Progenitor cell of endocrine pancreas (in vitro differentiated cells): ENCODE results near the gene NRP2. TPM values are rescaled to one million over a fixed set of nuclear protein-coding genes. Genes with fewer than 3 reads are reported as not detected.

Experiments used
- DNase-seq: peaks from one replicate; pipeline ENCODE4 v3.0.0; 2021; ENCODE audit warnings: low spot score; ENCODE audit not compliant: unreplicated experiment
- H3K27ac Mint-ChIP-seq: 2 replicates; pipeline ENCODE4 v1.8.0; 2021; ENCODE audit warnings: mild to moderate bottlenecking, moderate library complexity, mixed read lengths
- H3K27me3 Mint-ChIP-seq: 2 replicates; pipeline ENCODE4 v1.8.0; 2021; ENCODE audit warnings: mixed read lengths
- H3K36me3 Mint-ChIP-seq: 2 replicates; pipeline ENCODE4 v1.8.0; 2022; ENCODE audit warnings: mixed read lengths; ENCODE audit not compliant: insufficient read depth
- H3K4me1 Mint-ChIP-seq: 2 replicates; pipeline ENCODE4 v1.8.0; 2021; ENCODE audit warnings: low read depth, mixed read lengths
- H3K4me3 Mint-ChIP-seq: 2 replicates; pipeline ENCODE4 v1.8.0; 2021; ENCODE audit warnings: low read depth, mild to moderate bottlenecking, moderate library complexity, mixed read lengths
- H3K9me3 Mint-ChIP-seq: 2 replicates; pipeline ENCODE4 v1.8.0; 2021; ENCODE audit warnings: low read depth, mixed read lengths
- total RNA-seq: library from RNA; stranded (reverse); gene quantifications from 2 replicates; pipeline ENCODE4 v1.2.1, GENCODE V29; 2021
- TF ChIP-seq, protein P1 (sequence below): fragments of 200-600 bp; sonication (generic); IDR thresholded peaks from one replicate; pipeline ENCODE4 v1.5.0; 2021; ENCODE audit warnings: antibody characterized with exemption, mild to moderate bottlenecking; ENCODE audit not compliant: unreplicated experiment

NRP2 gene
- total RNA-seq, 1 donor from 2014 or later, result 6.3 TPM

DNA sequence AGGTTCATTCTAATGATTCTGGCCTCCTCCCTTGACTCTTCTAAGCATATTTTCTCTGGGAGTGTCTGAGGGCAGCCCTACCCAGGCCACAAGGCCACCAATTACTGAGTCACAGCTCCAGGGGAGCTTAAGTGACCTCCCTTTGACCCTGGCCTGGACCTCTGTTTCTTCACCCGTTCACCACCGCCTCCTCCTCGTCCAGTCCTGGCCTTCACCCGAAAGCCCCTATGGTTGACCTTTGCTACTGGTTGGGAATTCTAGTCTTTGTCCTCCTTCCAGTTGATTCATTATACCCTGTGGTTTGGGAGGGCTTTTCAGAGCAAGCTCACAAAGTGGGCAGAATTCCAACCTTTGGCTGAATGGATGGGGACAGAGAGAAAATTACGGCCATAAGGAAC lies 72.6 kb downstream of the NRP2 start:
- H3K36me3 Mint-ChIP-seq, result no peaks in the 10 kb centered on the region
- TF ChIP-seq, protein P1, sequence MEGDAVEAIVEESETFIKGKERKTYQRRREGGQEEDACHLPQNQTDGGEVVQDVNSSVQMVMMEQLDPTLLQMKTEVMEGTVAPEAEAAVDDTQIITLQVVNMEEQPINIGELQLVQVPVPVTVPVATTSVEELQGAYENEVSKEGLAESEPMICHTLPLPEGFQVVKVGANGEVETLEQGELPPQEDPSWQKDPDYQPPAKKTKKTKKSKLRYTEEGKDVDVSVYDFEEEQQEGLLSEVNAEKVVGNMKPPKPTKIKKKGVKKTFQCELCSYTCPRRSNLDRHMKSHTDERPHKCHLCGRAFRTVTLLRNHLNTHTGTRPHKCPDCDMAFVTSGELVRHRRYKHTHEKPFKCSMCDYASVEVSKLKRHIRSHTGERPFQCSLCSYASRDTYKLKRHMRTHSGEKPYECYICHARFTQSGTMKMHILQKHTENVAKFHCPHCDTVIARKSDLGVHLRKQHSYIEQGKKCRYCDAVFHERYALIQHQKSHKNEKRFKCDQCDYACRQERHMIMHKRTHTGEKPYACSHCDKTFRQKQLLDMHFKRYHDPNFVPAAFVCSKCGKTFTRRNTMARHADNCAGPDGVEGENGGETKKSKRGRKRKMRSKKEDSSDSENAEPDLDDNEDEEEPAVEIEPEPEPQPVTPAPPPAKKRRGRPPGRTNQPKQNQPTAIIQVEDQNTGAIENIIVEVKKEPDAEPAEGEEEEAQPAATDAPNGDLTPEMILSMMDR, result no peak
- peaks cover 8% of the 10 kb centered on the region for H3K27me3 Mint-ChIP-seq
- DNase-seq, result no peak
- no peaks in the 10 kb centered on the region for H3K9me3 Mint-ChIP-seq
- H3K4me3 Mint-ChIP-seq, result no peak overlapping the region
- H3K27ac Mint-ChIP-seq, result no peak overlapping the region
- peaks cover 15% of the 10 kb centered on the region for H3K4me1 Mint-ChIP-seq

DNA sequence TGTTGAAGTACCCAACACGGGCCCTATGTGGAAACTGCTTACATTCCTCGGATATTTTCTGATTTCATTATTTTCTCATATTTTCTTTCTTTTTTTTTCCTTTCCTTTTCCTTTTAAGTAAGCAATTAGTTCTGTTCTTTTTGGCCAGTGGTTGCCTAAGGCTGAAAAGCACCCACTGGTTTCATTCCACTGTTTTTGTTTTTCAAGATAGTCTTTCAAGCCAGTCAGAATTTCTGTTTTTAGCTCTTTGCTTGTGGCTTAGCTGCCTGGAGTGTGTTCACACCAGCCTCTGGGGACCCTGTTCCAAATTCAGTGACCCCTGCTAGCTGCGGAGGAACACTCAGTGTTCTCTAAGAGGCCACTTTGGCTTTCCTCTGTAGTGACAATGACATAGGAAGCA lies 73.6 kb downstream of the NRP2 start:
- DNase-seq, result no peak
- no peaks in the 10 kb centered on the region for H3K9me3 Mint-ChIP-seq
- no peak overlapping the region for H3K4me3 Mint-ChIP-seq
- no peak overlapping the region for H3K27ac Mint-ChIP-seq
- H3K36me3 Mint-ChIP-seq, result no peaks in the 10 kb centered on the region
- H3K27me3 Mint-ChIP-seq, result peaks cover 6% of the 10 kb centered on the region
- TF ChIP-seq, protein P1, result no peak
- H3K4me1 Mint-ChIP-seq, result peaks cover 15% of the 10 kb centered on the region

DNA sequence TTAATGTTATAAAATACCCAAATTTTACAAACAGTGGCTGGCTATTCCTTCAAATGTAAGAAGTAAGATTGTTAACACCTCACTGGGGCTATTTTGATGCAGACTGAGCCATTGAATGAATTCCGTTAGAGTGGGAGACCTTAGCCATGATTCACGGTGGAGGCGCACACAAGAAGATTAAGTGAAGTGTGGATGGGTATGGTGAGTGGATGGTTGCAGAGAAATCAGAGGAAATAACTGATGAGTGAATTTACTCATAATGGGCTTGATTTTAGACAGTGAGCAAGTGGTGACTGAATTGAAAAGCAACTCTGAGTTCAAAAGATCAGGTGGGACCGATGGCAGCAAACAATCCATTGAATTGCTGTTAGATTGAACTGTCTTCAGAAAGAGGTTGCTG lies 75.0 kb downstream of the NRP2 start:
- Mint-ChIP-seq H3K9me3 (no peaks in the 10 kb centered on the region), H3K36me3 (no peaks in the 10 kb centered on the region), H3K27me3 (peaks cover 14% of the 10 kb centered on the region), H3K27ac (no peak overlapping the region), H3K4me3 (no peak overlapping the region), H3K4me1 (peaks cover 15% of the 10 kb centered on the region)
- no peak for DNase-seq
- TF ChIP-seq, protein P1, result no peak

DNA sequence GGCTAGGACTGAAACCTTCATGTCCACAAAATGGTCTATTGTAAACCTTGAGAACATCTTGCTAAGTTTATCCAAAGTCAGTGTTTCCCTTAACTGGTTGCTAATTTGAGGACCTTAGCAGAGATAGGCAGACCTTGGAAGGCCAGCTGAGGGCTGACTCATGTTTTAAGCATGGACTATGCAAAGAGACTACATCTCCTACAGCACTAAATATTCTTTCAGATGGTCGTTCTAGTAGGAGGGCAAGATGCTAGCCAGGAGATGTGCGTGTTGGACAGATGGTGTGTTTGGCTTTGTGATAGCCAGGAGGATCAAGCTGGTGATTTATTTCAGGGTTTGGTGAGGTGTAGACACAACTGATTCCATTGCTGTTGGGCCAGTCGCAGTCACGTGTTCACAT lies 75.8 kb downstream of the NRP2 start:
- Mint-ChIP-seq H3K27ac (no peak overlapping the region), H3K27me3 (peaks cover 15% of the 10 kb centered on the region), H3K9me3 (no peaks in the 10 kb centered on the region), H3K36me3 (no peaks in the 10 kb centered on the region), H3K4me1 (peaks cover 15% of the 10 kb centered on the region), H3K4me3 (no peak overlapping the region)
- DNase-seq, result no peak
- TF ChIP-seq, protein P1, result no peak

DNA sequence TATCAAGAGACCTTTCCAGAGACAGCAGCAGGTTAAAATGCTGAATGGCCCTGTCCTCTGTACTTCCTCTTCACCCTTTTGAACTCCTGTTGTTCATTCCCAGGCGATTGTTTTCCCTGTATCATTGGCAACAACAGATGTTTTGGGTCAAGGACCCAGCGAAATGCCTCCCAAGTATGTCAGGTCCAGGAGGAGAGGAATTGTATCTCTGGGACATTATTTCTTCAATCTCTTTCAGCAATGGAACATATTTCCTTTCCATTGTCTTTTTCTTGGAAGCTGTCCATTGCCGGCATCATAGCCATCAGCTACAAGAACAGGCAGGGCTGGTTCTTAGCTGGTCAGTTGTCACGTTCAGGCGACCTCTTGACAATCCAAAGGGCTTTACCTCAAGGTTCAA lies 76.2 kb downstream of the NRP2 start:
- no peak overlapping the region for H3K4me3 Mint-ChIP-seq
- peaks cover 15% of the 10 kb centered on the region for H3K4me1 Mint-ChIP-seq
- H3K27ac Mint-ChIP-seq, result no peak overlapping the region

More for the DNA sequence above, 76.2 kb downstream of the NRP2 start:
- Mint-ChIP-seq H3K27me3 (peaks cover 18% of the 10 kb centered on the region), H3K9me3 (no peaks in the 10 kb centered on the region), H3K36me3 (no peaks in the 10 kb centered on the region)
- DNase-seq, result no peak
- TF ChIP-seq, protein P1, result no peak
